Measurements from ENCODE around the gene SLC7A10.

SLC7A10 gene

GRCh38 chr19:33248104-33248503 is 22.5 kb upstream of the SLC7A10 start:
- H3K4me1 ChIP-seq (ENCODE audit: control insufficient read depth, low read length): no peaks in the 10 kb centered on the region
- H4K20me1 ChIP-seq (ENCODE audit: control insufficient read depth, insufficient read depth, low read depth, low read length): no peaks in the 10 kb centered on the region
- H3K79me2 ChIP-seq (ENCODE audit: control insufficient read depth, low read length): no peaks in the 10 kb centered on the region
- H3K4me2 ChIP-seq (ENCODE audit: low read length): no peak overlapping the region
- TF ChIP-seq EZH2phosphoT487 (IDR thresholded peaks at IDR 0.05; ENCODE audit: borderline replicate concordance, low read length): no peak
- TF ChIP-seq CTCF (IDR thresholded peaks at IDR 0.05; ENCODE audit: low read depth, low read length, poor library complexity, severe bottlenecking): no peak
- no peaks in the 10 kb centered on the region for H3K9me2 ChIP-seq (replicated peaks; ENCODE audit: control insufficient read depth, low read length)
- H3K4me3 ChIP-seq (ENCODE audit: low read length): no peak overlapping the region
- H3K27ac ChIP-seq (ENCODE audit: low read depth, low read length): no peak overlapping the region
- H3F3A ChIP-seq (ENCODE audit: control insufficient read depth, insufficient read depth): no peaks in the 10 kb centered on the region
- H3K9me3 ChIP-seq (ENCODE audit: control insufficient read depth, insufficient read depth, low read length): peaks cover 22% of the 10 kb centered on the region
- H3K36me3 ChIP-seq (ENCODE audit: control insufficient read depth, low read length): no peaks in the 10 kb centered on the region
- H3K27me3 ChIP-seq (ENCODE audit: control insufficient read depth, low read length): no peaks in the 10 kb centered on the region

GRCh38 chr19:33247441-33247819 is 21.8 kb upstream of the SLC7A10 start:
- Histone ChIP-seq H3K9me2 (replicated peaks; ENCODE audit: control insufficient read depth, low read length) (no peaks in the 10 kb centered on the region), H3K36me3 (ENCODE audit: control insufficient read depth, low read length) (no peaks in the 10 kb centered on the region), H3K27me3 (ENCODE audit: control insufficient read depth, low read length) (no peaks in the 10 kb centered on the region), H3K4me2 (ENCODE audit: low read length) (no peak overlapping the region), H3K4me3 (ENCODE audit: low read length) (no peak overlapping the region), H4K20me1 (ENCODE audit: control insufficient read depth, insufficient read depth, low read depth, low read length) (no peaks in the 10 kb centered on the region), H3K79me2 (ENCODE audit: control insufficient read depth, low read length) (no peaks in the 10 kb centered on the region), H3K4me1 (ENCODE audit: control insufficient read depth, low read length) (no peaks in the 10 kb centered on the region), H3K9me3 (ENCODE audit: control insufficient read depth, insufficient read depth, low read length) (peaks cover 22% of the 10 kb centered on the region), H3K27ac (ENCODE audit: low read depth, low read length) (no peak overlapping the region), H3F3A (ENCODE audit: control insufficient read depth, insufficient read depth) (no peaks in the 10 kb centered on the region)
- TF ChIP-seq CTCF (IDR thresholded peaks at IDR 0.05; ENCODE audit: low read depth, low read length, poor library complexity, severe bottlenecking) (no peak), EZH2phosphoT487 (IDR thresholded peaks at IDR 0.05; ENCODE audit: borderline replicate concordance, low read length) (no peak)

- TF ChIP-seq EZH2phosphoT487 (IDR thresholded peaks at IDR 0.05; ENCODE audit: borderline replicate concordance, low read length): no peak
- no peak for TF ChIP-seq CTCF (IDR thresholded peaks at IDR 0.05; ENCODE audit: low read depth, low read length, poor library complexity, severe bottlenecking)
Measured at GRCh38 chr19:33246709-33247440, 21.2 kb upstream of the SLC7A10 start.

More at GRCh38 chr19:33246709-33247440, 21.2 kb upstream of the SLC7A10 start:
- no peaks in the 10 kb centered on the region for H3K4me1 ChIP-seq (ENCODE audit: control insufficient read depth, low read length)
- H3K27ac ChIP-seq (ENCODE audit: low read depth, low read length): no peak overlapping the region
- no peaks in the 10 kb centered on the region for H3K36me3 ChIP-seq (ENCODE audit: control insufficient read depth, low read length)
- H3K27me3 ChIP-seq (ENCODE audit: control insufficient read depth, low read length): no peaks in the 10 kb centered on the region
- no peaks in the 10 kb centered on the region for H3K9me2 ChIP-seq (replicated peaks; ENCODE audit: control insufficient read depth, low read length)
- H3K4me3 ChIP-seq (ENCODE audit: low read length): no peak overlapping the region
- no peaks in the 10 kb centered on the region for H4K20me1 ChIP-seq (ENCODE audit: control insufficient read depth, insufficient read depth, low read depth, low read length)
- peaks cover 22% of the 10 kb centered on the region for H3K9me3 ChIP-seq (ENCODE audit: control insufficient read depth, insufficient read depth, low read length)
- no peaks in the 10 kb centered on the region for H3F3A ChIP-seq (ENCODE audit: control insufficient read depth, insufficient read depth)
- no peaks in the 10 kb centered on the region for H3K79me2 ChIP-seq (ENCODE audit: control insufficient read depth, low read length)
- H3K4me2 ChIP-seq (ENCODE audit: low read length): no peak overlapping the region
